AG04449 (cell line): ENCODE measurements around the gene USP25.

Source experiments
- CTCF ChIA-PET: fragments of 350-600 bp; formaldehyde crosslinking; extraction: SDS; loops from one replicate; lab custom pipeline; 2021; ENCODE audit warnings: antibody characterized with exemption; lab: Yijun Ruan, JAX
- POLR2A ChIA-PET: fragments of 400-600, 350-600 bp; formaldehyde crosslinking; extraction: SDS; loops from one replicate; lab custom pipeline; 2020; ENCODE audit warnings: antibody characterized with exemption, inconsistent platforms; lab: Yijun Ruan, JAX
- DNase-seq: peaks from one replicate; pipeline ENCODE4 v3.0.0-alpha.2; 2010; ENCODE audit warnings: low read depth, low spot score
- H3K4me3 ChIP-seq: 2 replicates; pipeline ENCODE4 v1.5.1; 2011; ENCODE audit warnings: low read depth, mild to moderate bottlenecking, control low read depth, low read length
- CTCF ChIP-seq: IDR thresholded peaks from one replicate; pipeline ENCODE4 v1.5.1; 2011; ENCODE audit warnings: mild to moderate bottlenecking, moderate library complexity, low read length, control low read depth, inconsistent platforms; ENCODE audit not compliant: insufficient read depth; ENCODE audit errors: missing control alignments

The USP25 gene

GRCh38 chr21:15852146-15852545 lies 122.4 kb downstream of the USP25 start:
- TF ChIP-seq CTCF = no peak
- no peak overlapping the region for H3K4me3 ChIP-seq
- no peak for DNase-seq
- POLR2A ChIA-PET = no interaction called here
- CTCF ChIA-PET = interaction anchor here (0.8 kb wide), 1 partner anchor 18 kb away, joined by 3 read pairs; no protein-coding TSS in a partner anchor

GRCh38 chr21:15853126-15853525 lies 123.3 kb downstream of the USP25 start:
- DNase-seq = no peak
- CTCF ChIA-PET = no interaction called here
- TF ChIP-seq CTCF = no peak
- POLR2A ChIA-PET = no interaction called here
- no peak overlapping the region for H3K4me3 ChIP-seq

GRCh38 chr21:15856813-15857212 lies 127.0 kb downstream of the USP25 start:
- ChIA-PET CTCF (no interaction called here), POLR2A (no interaction called here)
- H3K4me3 ChIP-seq = no peak overlapping the region
- no peak for DNase-seq
- TF ChIP-seq CTCF = no peak

GRCh38 chr21:15857740-15858139 lies 128.0 kb downstream of the USP25 start:
- no peak overlapping the region for H3K4me3 ChIP-seq
- no peak for DNase-seq
- no peak for TF ChIP-seq CTCF
- ChIA-PET POLR2A (no interaction called here), CTCF (no interaction called here)

GRCh38 chr21:15860541-15860940 lies 130.8 kb downstream of the USP25 start:
- POLR2A ChIA-PET = no interaction called here
- no peak for TF ChIP-seq CTCF
- H3K4me3 ChIP-seq = no peak overlapping the region
- no peak for DNase-seq
- CTCF ChIA-PET = no interaction called here

- POLR2A ChIA-PET = no interaction called here
- TF ChIP-seq CTCF = no peak
- DNase-seq = no peak
- CTCF ChIA-PET = no interaction called here
- H3K4me3 ChIP-seq = no peak overlapping the region
These were observed 139.2 kb downstream of the USP25 start for GRCh38 chr21:15868940-15869339.
